Fibroblast of gingiva (primary cell): ENCODE data around the gene NEK8.
"Not testable (repeated sequence)": the region's sequence is repeated elsewhere in the genome, so short reads cannot be mapped to it uniquely, and the experiment has no call there.

Source experiments
- DNase-seq: peaks from one replicate; pipeline ENCODE4 v3.0.0-alpha.2; 2011; ENCODE audit warnings: low read depth

The NEK8 gene

GRCh38 chr17:28710861-28711722 lies 17.5 kb upstream of the NEK8 start:
- DNase-seq = peak; percentile 91

GRCh38 chr17:28711723-28712031 lies 16.9 kb upstream of the NEK8 start, which contains the start of gene PROCA1:
Gene PROCA1, minus strand, starts transcription at chr17:28711888. Its CDS starts 228 bp downstream, at chr17:28711660.
- no peak for DNase-seq

GRCh38 chr17:28712032-28712704 lies 16.4 kb upstream of the NEK8 start:
- no peak for DNase-seq

GRCh38 chr17:28712705-28713415 lies 15.7 kb upstream of the NEK8 start:
- DNase-seq = no peak

GRCh38 chr17:28714281-28714680 lies 14.3 kb upstream of the NEK8 start:
- no peak for DNase-seq

GRCh38 chr17:28715217-28715616 lies 13.4 kb upstream of the NEK8 start:
- no peak for DNase-seq

- peak; percentile 34 for DNase-seq
Observed at GRCh38 chr17:28716740-28717577, 11.6 kb upstream of the NEK8 start.

- peak; percentile 89 for DNase-seq
Observed at GRCh38 chr17:28717578-28718332, 10.8 kb upstream of the NEK8 start, which contains the start of gene RAB34. Gene RAB34, minus strand, starts transcription at chr17:28717868. Its CDS starts 602 bp downstream, at chr17:28717266.

- DNase-seq = no peak
Observed at GRCh38 chr17:28718333-28719020, 10.1 kb upstream of the NEK8 start.

- DNase-seq = no peak
Observed at GRCh38 chr17:28719021-28719433, 9.6 kb upstream of the NEK8 start.

GRCh38 chr17:28720247-28720996 lies 8.2 kb upstream of the NEK8 start:
- no peak for DNase-seq

GRCh38 chr17:28720997-28721329 lies 7.6 kb upstream of the NEK8 start:
- not testable (repeated sequence) for DNase-seq

GRCh38 chr17:28722417-28723158 lies 6.0 kb upstream of the NEK8 start:
- no peak for DNase-seq

- DNase-seq = no peak
Observed at GRCh38 chr17:28723159-28723835, 5.3 kb upstream of the NEK8 start.

GRCh38 chr17:28723836-28724499 lies 4.6 kb upstream of the NEK8 start:
- DNase-seq = not testable (repeated sequence)

- DNase-seq = no peak
Observed at GRCh38 chr17:28724500-28725165, 4.0 kb upstream of the NEK8 start.

GRCh38 chr17:28725166-28725659 lies 3.4 kb upstream of the NEK8 start:
- DNase-seq = peak; percentile 62
